Stimulated activated CD8-positive, alpha-beta memory T cell treated with anti-CD3 and anti-CD28 coated beads, Interleukin-7, amount 100 ng/mL, for 1 hour (primary cell): ENCODE results near the gene STK25.
"Not testable (repeated sequence)": the region's sequence is repeated elsewhere in the genome, so short reads cannot be mapped to it uniquely, and the experiment has no call there.

Experiments used
- DNase-seq, 2 donors: peaks; one replicate each; pipeline ENCODE4 v3.0.0-alpha.2; 2020; ENCODE audit warnings: low read depth in 2 of 2

The STK25 gene

DNA sequence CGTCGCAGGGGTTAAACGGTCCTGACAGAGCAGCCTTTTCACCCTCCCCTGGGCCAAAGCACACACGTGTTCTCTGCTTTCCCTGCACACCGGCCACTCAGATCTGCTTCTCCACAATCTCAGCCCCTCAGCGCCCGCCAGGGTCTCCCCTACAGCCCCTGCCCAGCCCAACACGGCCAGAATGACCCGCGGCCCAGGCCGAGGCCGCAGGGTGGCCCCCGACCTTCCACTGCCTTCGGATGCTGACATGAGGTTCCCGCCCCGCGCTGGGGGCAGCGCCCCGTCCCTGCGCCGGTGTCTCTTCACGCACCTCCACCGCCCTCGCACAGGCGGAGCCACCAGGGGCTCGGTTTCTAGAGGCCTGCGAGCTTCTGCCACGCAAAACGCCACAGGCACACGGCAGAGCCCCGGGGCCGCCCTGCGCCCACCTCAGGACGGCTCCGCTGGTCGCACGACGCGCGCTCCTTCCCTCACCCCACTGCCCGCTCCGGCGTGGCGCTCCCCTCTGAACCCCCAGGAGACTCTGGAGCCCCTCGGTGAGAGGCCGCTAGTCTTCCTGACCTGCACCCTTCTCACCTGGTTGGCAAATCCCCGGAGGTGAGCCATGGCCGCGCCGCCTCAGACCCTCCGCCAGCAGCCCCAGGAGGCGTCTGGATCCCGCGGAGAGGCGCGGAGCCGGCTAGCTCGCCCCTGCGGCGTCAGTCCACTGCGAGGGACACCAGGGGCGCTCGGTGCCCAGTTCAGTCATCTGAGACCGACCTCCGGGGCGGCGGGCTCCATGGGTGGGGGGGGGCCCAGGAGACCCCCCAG is 749 bp downstream of the STK25 start:
- no peak for DNase-seq

- no peak for DNase-seq
Observed at GRCh38 chr2:241506793-241507429, 1.5 kb downstream of the STK25 start.

- not testable (repeated sequence) for DNase-seq
Observed at GRCh38 chr2:241506317-241506716, 2.1 kb downstream of the STK25 start.

GRCh38 chr2:241505781-241506201 is 2.6 kb downstream of the STK25 start:
- DNase-seq: no peak

GRCh38 chr2:241505086-241505780 is 3.2 kb downstream of the STK25 start:
- no peak for DNase-seq

GRCh38 chr2:241503776-241504392 is 4.5 kb downstream of the STK25 start:
- no peak for DNase-seq

- no peak for DNase-seq
Observed at GRCh38 chr2:241502281-241502680, 6.1 kb downstream of the STK25 start.

- DNase-seq: no peak
Observed at GRCh38 chr2:241501551-241501950, 6.8 kb downstream of the STK25 start.

- DNase-seq: no peak
Observed at GRCh38 chr2:241501099-241501541, 7.3 kb downstream of the STK25 start.

DNA sequence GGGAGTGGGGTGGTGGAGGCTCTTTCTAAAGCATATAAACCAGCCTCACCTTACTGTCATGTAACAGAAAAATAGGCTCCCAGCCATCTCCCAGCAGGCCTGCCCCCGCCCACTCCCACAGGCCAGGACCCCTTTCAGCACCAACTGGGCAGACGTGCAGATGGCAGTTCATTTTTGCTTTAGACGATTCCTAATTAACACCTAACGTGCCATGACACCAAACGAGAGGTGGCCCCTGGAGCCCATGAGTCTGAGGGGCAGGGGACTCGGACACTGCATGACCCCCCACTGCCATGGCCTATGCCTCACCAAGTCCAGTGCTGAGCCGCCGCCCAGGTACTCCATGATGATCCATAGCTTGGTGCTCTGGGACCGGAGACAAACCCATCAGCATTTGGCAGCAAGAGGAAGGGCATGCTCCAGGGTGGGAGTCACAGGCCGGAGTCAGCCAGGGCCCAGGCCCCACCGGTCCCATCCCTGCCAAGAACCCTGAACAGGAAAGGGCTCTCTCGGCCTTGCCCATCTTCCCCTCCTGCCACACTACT is 7.9 kb downstream of the STK25 start:
- DNase-seq: no peak

DNA sequence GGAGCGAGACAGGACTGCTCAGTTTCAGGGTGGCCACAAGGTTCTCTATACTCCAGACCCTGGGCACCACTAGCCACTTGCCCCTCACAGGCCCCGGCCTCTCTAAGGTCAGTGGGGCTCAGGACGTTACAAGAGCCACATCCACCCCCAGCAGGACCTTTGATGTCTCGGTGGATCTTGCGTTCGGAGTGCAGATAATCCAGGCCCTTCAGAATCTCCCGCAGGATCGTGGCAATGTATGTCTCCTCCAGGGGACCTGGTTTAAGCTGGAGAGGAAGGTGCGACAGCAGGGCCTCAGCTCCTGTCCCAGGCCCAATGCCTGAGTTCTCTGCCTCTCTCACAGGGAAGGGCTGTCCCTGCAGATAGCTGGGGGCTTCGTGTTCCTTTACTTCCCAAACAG is 8.4 kb downstream of the STK25 start:
- DNase-seq: no peak

GRCh38 chr2:241499146-241499965 is 9.0 kb downstream of the STK25 start:
- no peak for DNase-seq

- no peak for DNase-seq
Observed at GRCh38 chr2:241498115-241499070, 10.0 kb downstream of the STK25 start.

- DNase-seq: no peak
Observed at GRCh38 chr2:241496904-241497877, 11.2 kb downstream of the STK25 start.

DNA sequence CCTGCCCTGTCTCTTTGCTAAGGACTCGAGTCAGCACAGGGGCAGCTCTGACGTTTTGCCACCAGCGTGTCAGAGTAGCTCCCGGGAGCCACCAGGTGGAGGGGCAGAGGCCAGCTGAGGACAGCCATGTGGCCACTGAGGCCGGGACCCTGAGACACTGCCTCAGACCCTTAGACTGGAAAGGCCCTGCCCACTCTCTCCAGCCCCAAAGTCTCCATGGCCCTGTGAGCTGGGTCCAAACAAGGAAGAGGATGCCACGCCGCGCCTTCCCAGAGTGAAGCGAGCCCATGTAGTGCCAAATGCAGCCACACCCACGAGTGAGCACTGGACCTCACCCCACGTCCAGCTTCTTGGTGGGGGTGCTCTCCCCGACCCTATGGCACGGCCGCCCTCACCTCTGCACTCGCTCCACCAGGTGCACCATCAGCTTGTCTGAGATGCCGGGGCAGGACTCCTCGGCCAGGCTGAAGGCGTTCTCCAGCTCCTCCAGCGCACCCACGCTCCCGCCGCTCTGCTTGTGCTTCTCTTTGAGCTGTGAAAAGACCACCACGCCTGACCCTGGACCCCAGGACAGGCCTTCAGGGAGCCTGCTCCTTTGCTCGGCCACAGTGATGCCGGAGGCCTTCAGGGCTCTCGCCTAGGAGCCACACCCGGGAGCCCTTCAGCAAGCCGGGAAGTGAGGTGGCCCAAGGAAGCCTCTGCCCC is 12.2 kb downstream of the STK25 start:
- DNase-seq: no peak

DNA sequence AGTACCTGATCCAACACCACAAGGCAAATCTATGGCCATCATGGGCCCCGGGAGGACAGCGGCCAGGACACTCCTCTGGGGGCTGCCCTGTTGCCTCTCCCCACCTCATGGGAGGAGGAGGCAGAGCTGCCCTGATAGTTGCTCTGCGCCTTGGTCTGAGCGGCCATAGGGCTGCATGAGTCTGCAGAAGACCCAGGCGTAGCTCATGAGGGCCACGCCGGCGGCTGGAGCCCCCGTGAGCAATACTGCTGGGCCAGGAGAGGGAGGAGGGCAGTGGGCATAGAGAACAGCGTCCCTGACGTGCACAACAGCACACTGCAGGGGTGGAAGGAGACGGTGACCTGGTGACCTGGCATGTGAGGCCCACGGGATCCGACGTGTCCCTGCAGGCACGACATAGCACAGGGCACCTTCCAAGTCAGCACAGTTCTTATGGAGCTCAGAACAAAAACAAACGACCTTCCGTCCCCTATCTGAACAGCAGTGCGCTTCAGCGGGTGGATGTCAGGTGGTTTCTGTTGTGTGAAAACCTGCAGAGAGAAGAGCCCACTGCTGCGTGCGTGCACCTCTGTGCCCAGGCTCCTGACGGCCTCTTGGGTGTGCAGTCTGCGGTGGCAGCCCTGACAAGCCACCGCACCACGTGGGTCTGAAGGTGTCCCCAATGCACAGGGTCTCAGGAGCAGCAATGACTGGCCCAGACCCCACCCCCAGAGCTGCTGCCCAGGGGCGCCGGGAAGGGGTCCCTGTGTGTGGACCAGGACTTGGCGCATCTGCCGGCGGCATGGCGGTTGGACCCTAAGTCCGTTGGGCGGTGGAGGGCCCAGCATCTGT is 13.0 kb downstream of the STK25 start:
- no peak for DNase-seq

- no peak for DNase-seq
Observed at GRCh38 chr2:241494311-241494908, 14.0 kb downstream of the STK25 start.
